Mucosa of rectum (tissue), 2 donors: ENCODE results near the gene GARS1.

Source experiments
- H3K27ac ChIP-seq, 2 donors: one replicate each; pipeline ENCODE4 v1.7.0; 2013; ENCODE audit warnings: inconsistent platforms in 2 of 2, low read depth in 2 of 2, low read length in 2 of 2
- H3K27me3 ChIP-seq, 2 donors: one replicate each; pipeline ENCODE4 v1.7.0; 2013; ENCODE audit warnings: low read length in 2 of 2; ENCODE audit not compliant: control insufficient read depth in 2 of 2, insufficient read depth in 2 of 2
- H3K36me3 ChIP-seq, 2 donors: one replicate each; pipeline ENCODE4 v1.7.0; 2013; ENCODE audit warnings: low read length in 2 of 2; ENCODE audit not compliant: control insufficient read depth in 2 of 2, insufficient read depth in 2 of 2
- H3K4me1 ChIP-seq, 2 donors: one replicate each; pipeline ENCODE4 v1.7.0; 2013; ENCODE audit warnings: low read length in 2 of 2, mild to moderate bottlenecking in 1 of 2; ENCODE audit not compliant: control insufficient read depth in 2 of 2, insufficient read depth in 2 of 2
- H3K4me3 ChIP-seq, 2 donors: one replicate each; pipeline ENCODE4 v1.7.0; 2013; ENCODE audit warnings: low read length in 2 of 2
- H3K9ac ChIP-seq, 2 donors: one replicate each; pipeline ENCODE4 v1.7.0; 2013; ENCODE audit warnings: low read length in 2 of 2, low read depth in 1 of 2, mild to moderate bottlenecking in 1 of 2
- H3K9me3 ChIP-seq, 2 donors: one replicate each; pipeline ENCODE4 v1.7.0; 2013; ENCODE audit warnings: low read length in 2 of 2; ENCODE audit not compliant: control insufficient read depth in 2 of 2
- donor health status: healthy.
- donor health status: Normal muscosa, but diverticular disease.

Gene GARS1

DNA sequence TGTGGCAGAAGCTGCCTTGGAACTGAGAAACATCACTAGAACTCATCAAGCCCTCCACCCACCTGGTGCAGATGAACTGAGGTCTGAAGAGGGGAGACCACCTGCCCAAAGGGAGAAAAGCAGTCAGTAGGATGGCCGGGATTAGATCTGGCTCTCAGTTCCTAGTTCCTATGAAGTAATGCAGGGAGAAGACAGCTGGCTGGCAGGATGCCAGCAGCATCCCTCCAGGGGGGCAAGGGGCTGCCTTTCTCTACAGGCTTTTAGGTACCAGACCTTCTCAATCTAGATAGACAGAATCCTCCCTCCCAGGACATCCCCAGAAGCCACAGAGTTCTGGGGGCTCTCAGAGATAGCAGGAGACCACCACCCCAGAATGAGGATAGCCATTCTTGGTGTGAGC is 79.7 kb downstream of the GARS1 start:
- Histone ChIP-seq H3K27me3 (peaks cover 3 to 14% of the 10 kb centered on the region in 2 donors), H3K9me3 (no peaks in the 10 kb centered on the region), H3K4me1 (no peaks in the 10 kb centered on the region), H3K4me3 (no peak overlapping the region), H3K9ac (no peak overlapping the region), H3K36me3 (no peaks in the 10 kb centered on the region), H3K27ac (no peak overlapping the region)

DNA sequence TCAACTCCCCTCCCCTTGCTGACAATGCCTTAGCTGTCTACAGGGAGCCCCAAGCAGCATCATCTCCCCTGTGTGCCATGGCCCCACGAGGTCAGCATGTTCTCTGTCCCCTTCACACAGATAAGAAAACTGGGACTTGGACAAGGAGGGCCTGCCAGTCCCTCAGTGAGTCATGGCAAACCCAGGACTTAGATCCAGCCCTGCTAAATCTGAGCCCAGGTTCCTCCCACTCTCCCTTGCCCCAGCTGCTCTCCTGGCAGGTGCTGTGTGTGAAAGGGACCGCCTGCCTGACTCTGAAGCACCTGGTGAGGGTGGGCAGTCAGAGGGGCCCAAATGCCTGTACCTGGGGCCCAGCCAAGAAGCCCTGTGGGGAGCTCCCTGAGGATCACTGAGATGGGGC is 80.2 kb downstream of the GARS1 start:
- Histone ChIP-seq H3K4me3 (no peak overlapping the region), H3K4me1 (no peaks in the 10 kb centered on the region), H3K27ac (no peak overlapping the region), H3K27me3 (peaks cover 3 to 16% of the 10 kb centered on the region in 2 donors), H3K9me3 (no peaks in the 10 kb centered on the region), H3K9ac (no peak overlapping the region), H3K36me3 (no peaks in the 10 kb centered on the region)

DNA sequence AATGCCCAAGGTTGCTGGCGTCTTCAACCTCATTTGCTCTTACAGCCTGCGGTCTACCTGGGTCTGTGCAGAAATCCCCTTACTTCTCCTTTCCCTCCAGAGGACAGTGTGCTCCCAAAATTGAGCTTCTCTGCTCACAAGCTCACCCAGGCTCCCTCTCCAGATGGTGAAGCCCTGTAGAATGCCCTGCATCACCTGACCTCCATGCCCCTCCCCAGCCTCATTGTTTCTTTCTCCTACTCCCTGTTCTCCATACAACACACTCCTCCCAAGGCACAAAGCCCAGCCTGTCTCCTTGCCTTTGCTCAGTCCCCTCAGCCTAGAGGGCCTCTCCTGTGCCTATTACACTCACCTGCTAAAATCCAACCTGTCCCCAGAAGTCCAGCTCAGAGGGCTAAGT is 84.1 kb downstream of the GARS1 start:
- no peaks in the 10 kb centered on the region for H3K36me3 ChIP-seq
- no peak overlapping the region for H3K4me3 ChIP-seq
- peaks cover 0 to 3% of the 10 kb centered on the region in 2 donors for H3K4me1 ChIP-seq
- no peaks in the 10 kb centered on the region for H3K9me3 ChIP-seq
- H3K27me3 ChIP-seq: peaks cover 34 to 47% of the 10 kb centered on the region in 2 donors
- no peak overlapping the region for H3K27ac ChIP-seq
- no peak overlapping the region for H3K9ac ChIP-seq

DNA sequence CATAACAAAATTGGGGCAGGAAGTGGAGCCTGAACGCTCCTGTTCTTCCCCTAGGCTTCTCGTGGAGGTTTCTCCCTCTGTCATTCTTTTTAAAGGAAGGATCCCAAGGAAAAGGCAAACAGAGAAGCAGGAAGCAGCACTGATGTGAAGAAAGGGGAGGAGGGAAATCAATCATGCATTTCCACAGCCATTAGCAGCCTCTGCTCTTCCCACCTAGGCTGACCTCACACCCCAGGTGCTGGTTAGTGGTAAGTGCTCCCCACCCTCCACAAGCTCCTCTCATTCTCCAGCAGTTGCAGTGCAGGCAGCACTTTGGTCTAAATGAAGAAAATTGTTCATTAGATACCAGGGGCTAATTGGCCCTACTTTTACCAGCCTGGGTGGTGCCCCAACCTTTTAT is 85.0 kb downstream of the GARS1 start:
- H3K4me3 ChIP-seq: no peak overlapping the region
- peaks cover 34 to 51% of the 10 kb centered on the region in 2 donors for H3K27me3 ChIP-seq

DNA sequence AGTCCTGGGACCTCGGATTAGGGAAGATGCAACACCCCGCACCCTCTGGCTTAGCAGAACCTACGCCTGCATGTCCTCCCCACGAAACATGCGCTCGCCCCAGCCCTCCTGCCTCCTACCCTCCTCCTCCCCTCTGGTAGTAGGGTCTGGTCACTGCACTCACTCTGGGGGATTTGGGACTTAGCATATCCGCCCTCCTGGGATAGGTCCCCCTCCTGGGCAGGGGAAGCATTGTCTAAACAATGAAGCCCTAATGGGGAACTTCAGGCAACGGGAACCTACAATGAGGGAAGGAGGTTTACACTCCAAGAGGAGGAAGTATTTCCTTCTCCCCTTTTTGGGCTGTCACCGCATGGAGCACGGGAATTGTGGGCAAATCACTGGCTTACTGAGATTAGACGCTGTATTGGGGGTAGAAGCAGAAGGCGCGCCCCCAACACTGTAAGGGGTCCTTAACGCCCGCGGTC is 86.7 kb downstream of the GARS1 start:
- no peaks in the 10 kb centered on the region for H3K9me3 ChIP-seq
- no peak overlapping the region for H3K9ac ChIP-seq
- peak overlapping the region in 1 of 2 donors; percentile 37 for H3K4me3 ChIP-seq
- peaks cover 38 to 49% of the 10 kb centered on the region in 2 donors for H3K27me3 ChIP-seq
- no peak overlapping the region for H3K27ac ChIP-seq
- peaks cover 0 to 3% of the 10 kb centered on the region in 2 donors for H3K4me1 ChIP-seq
- H3K36me3 ChIP-seq: no peaks in the 10 kb centered on the region

More for the DNA sequence above, 85.0 kb downstream of the GARS1 start:
- peaks cover 0 to 3% of the 10 kb centered on the region in 2 donors for H3K4me1 ChIP-seq
- H3K36me3 ChIP-seq: no peaks in the 10 kb centered on the region
- H3K9me3 ChIP-seq: no peaks in the 10 kb centered on the region
- no peak overlapping the region for H3K9ac ChIP-seq
- H3K27ac ChIP-seq: no peak overlapping the region

DNA sequence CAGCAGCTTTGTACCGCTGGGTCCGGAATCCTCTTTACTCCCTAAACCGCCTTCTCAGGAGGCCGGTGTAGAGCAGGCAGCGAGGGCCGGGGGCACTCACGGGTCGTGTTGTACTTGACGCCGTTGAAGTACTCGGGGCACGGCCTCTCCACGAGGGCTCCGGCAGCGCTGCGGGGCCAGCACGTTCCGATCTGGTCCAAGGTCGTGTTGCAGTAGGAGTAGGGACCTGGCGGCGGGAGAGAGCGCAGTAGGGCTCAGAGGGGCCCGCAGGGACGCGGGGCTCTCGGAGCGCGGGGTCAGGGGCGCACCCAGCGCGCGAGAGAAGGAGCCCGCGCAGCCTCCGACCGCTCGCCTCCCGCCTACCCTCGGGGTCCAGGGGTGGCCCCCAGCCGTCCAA is 87.1 kb downstream of the GARS1 start:
- Histone ChIP-seq H3K4me3 (peak overlapping the region; percentile 4 to 37), H3K4me1 (peaks cover 0 to 3% of the 10 kb centered on the region in 2 donors), H3K9ac (no peak overlapping the region), H3K27me3 (peaks cover 38 to 46% of the 10 kb centered on the region in 2 donors), H3K36me3 (no peaks in the 10 kb centered on the region), H3K27ac (no peak overlapping the region), H3K9me3 (no peaks in the 10 kb centered on the region)

DNA sequence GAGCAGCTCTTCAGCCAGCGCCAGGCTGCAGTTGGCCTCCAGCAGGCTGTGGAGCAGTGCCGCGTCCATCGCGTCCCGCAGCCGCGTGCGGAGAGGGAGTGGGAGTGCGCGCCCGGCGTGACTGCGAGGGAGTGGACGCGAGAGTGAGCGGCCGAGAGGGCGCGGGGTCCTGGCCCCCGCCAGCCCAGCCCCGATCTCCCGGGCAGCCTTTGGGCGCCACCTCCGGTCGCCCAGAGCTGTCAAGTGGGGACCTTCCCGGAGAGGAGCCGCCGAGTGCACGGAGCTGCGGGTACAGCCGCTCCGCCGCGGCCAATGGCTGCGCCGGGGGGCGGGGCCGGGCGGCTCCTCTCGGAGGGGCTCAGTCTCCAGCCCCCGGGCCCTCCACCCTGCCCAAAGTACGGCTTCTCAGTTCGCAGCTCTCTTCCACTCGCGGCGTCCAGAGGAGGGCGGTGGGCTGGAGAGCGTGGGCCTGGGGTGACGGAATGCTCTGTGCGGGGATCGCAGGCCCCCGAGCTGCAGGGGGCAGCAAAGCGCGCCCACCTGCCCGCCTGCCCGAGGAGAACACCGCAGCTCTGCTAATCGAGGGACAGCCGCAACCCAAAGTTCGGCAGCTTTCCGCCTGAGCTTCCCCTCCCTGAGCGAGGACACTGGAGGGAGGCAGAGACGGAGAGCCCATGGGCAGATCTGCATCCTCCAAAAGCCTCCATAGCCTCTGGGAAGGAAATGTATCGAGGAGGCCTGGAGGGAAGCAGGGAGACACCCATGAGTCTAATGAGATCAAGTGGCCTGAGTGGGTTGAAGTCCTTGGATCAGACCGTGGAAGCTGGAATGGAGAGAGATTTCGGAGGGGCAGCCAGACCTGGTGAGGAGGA is 87.8 kb downstream of the GARS1 start, which contains the start of gene CRHR2:
CRHR2 (minus strand) TSS at position 245 of the 872 bp plus-strand sequence; CDS start at position 69, 176 bp downstream.
- no peak within 1 kb of the TSS for H3K9ac ChIP-seq

DNA sequence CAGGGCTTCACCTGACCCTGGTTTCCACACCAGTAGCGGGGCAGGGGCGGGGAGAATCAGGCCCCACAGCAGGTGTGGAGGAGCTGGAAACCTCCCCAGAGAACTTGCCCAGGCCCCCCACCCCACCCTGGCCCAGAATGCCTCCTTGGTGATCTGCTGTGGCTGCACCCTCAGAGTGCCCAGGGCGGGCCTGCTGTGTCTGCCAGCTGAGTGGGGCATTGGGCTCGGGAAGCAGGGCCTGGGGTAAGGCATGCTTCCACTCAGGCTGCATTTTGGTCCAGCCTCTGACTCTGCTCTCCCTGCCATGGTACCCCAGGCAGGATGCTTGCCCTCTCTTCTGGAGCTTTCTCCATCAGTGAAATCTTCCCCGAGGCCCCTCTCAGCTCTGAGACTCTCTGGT is 88.6 kb downstream of the GARS1 start:
- Histone ChIP-seq H3K27ac (no peak overlapping the region), H3K27me3 (peaks cover 38 to 46% of the 10 kb centered on the region in 2 donors), H3K4me3 (no peak overlapping the region), H3K9me3 (no peaks in the 10 kb centered on the region), H3K4me1 (peaks cover 0 to 3% of the 10 kb centered on the region in 2 donors), H3K9ac (no peak overlapping the region), H3K36me3 (no peaks in the 10 kb centered on the region)

More for the DNA sequence above, 87.8 kb downstream of the GARS1 start, which contains the start of gene CRHR2:
- Histone ChIP-seq H3K4me3 (peak within 1 kb of the TSS; percentile 20 to 37), H3K9me3 (no peaks in the 10 kb centered on the region), H3K27me3 (peaks cover 38 to 46% of the 10 kb centered on the region in 2 donors), H3K36me3 (no peaks in the 10 kb centered on the region), H3K27ac (no peak within 1 kb of the TSS), H3K4me1 (peaks cover 0 to 3% of the 10 kb centered on the region in 2 donors)
